HG03103 (cell line): ENCODE results near the gene ARPC5L.
"Not testable (repeated sequence)": the region's sequence is repeated elsewhere in the genome, so short reads cannot be mapped to it uniquely, and the experiment has no call there.

Experiments
- ATAC-seq: cut with Tn5 transposase; IDR thresholded peaks from one replicate; pipeline ENCODE4 v1.9.1; 2021; ENCODE audit warnings: low read depth; ENCODE audit not compliant: unreplicated experiment

ARPC5L gene

GRCh38 chr9:124861342-124862229 lies at the start of gene ARPC5L, which contains the start of gene RPL35:
TSS of gene ARPC5L (plus strand) at chr9:124862130. CDS start at chr9:124869291, 7,161 bp downstream.
TSS of gene RPL35 (minus strand) at chr9:124861957. CDS start at chr9:124861912, 45 bp downstream.
- ATAC-seq: peak; percentile 77

GRCh38 chr9:124812441-124812876 lies 49.5 kb upstream of the ARPC5L start:
- no peak for ATAC-seq

- ATAC-seq: no peak
Observed at GRCh38 chr9:124813041-124813440, 48.9 kb upstream of the ARPC5L start.

GRCh38 chr9:124813501-124814163 lies 48.3 kb upstream of the ARPC5L start:
- ATAC-seq: no peak

- ATAC-seq: no peak
Observed at GRCh38 chr9:124814164-124814535, 47.8 kb upstream of the ARPC5L start.

GRCh38 chr9:124815601-124816000 lies 46.3 kb upstream of the ARPC5L start:
- no peak for ATAC-seq

GRCh38 chr9:124818431-124819281 lies 43.3 kb upstream of the ARPC5L start:
- ATAC-seq: no peak

GRCh38 chr9:124820698-124821623 lies 41.0 kb upstream of the ARPC5L start:
- ATAC-seq: no peak

GRCh38 chr9:124828489-124829333 lies 33.2 kb upstream of the ARPC5L start:
- no peak for ATAC-seq

GRCh38 chr9:124829334-124829669 lies 32.6 kb upstream of the ARPC5L start:
- ATAC-seq: no peak

GRCh38 chr9:124830593-124830992 lies 31.3 kb upstream of the ARPC5L start:
- no peak for ATAC-seq

GRCh38 chr9:124831642-124832364 lies 30.1 kb upstream of the ARPC5L start:
- no peak for ATAC-seq

GRCh38 chr9:124834591-124834990 lies 27.3 kb upstream of the ARPC5L start:
- no peak for ATAC-seq

- no peak for ATAC-seq
Observed at GRCh38 chr9:124835026-124835557, 26.8 kb upstream of the ARPC5L start.

GRCh38 chr9:124838132-124838531 lies 23.8 kb upstream of the ARPC5L start:
- ATAC-seq: not testable (repeated sequence)

- not testable (repeated sequence) for ATAC-seq
Observed at GRCh38 chr9:124838567-124839275, 23.2 kb upstream of the ARPC5L start.

- ATAC-seq: no peak
Observed at GRCh38 chr9:124839612-124840299, 22.2 kb upstream of the ARPC5L start.
